HCT116 (cell line): ENCODE results near the gene CDYL2. TPM values are rescaled to one million over a fixed set of nuclear protein-coding genes. Genes with fewer than 3 reads are reported as not detected.

Experiments
- ATAC-seq: fragments of 200-7000 bp; cut with Tn5 transposase; 2 replicates; pipeline ENCODE4 v1.9.1; 2020; ENCODE audit warnings: mild to moderate bottlenecking, moderate library complexity
- BruUV-seq: library from RNA; stranded (reverse); fragments of 400-500 nt; replicated peaks from 2 replicates; lab custom pipeline; 2021; lab: Mats Ljungman, UMichigan
- CTCF ChIA-PET: fragments of 300-600 bp; sonication (Branson Sonifier 250); formaldehyde crosslinking; loops from one replicate; lab custom pipeline; 2021; ENCODE audit warnings: antibody characterized with exemption; lab: Charles Lee
- POLR2A ChIA-PET: fragments of 300-600, 350-600 bp; sonication (Branson Sonifier 250); formaldehyde crosslinking; loops from one replicate; lab custom pipeline; 2021; ENCODE audit warnings: antibody characterized with exemption; lab: Charles Lee
- RAD21 ChIA-PET, 2 experiments: fragments of 300-600 bp; sonication (Branson Sonifier 250); formaldehyde crosslinking; loops; one replicate each; lab custom pipeline; 2023; ENCODE audit warnings: low total read pairs in 2 of 2; ENCODE audit not compliant: uncharacterized antibody in 2 of 2, unreplicated experiment in 2 of 2, low non-redundant PET in 1 of 2; lab: Charles Lee
- DNase-seq: peaks from one replicate; pipeline ENCODE4 v3.0.0-alpha.2; 2010; ENCODE audit warnings: low read depth, low spot score
- H2AFZ ChIP-seq: fragments of 200-600 bp; shearing (Covaris generic), sonication (generic); 2 replicates; pipeline ENCODE4 v1.6.1; 2017; ENCODE audit warnings: low read depth, mixed run types, mixed read lengths, antibody characterized with exemption, low read length; ENCODE audit not compliant: poor library complexity, severe bottlenecking
- H3K27ac ChIP-seq: 2 replicates; pipeline ENCODE4 v1.5.1; 2012; ENCODE audit warnings: low read depth, low read length
- H3K27me3 ChIP-seq: fragments of 200-600 bp; sonication (generic); 2 replicates; pipeline ENCODE4 v1.6.1; 2016; ENCODE audit warnings: mixed run types, low read length, mixed read lengths; ENCODE audit not compliant: insufficient read depth
- H3K36me3 ChIP-seq, 2 experiments: fragments of 200-500 bp in 1 of 2; fragments of 200-600 bp in 1 of 2; sonication (Bioruptor generic) in 1 of 2; sonication (generic) in 1 of 2; 2 replicates each; pipeline versions ENCODE4 v1.5.1 to v1.6.1; 2014 to 2016; ENCODE audit warnings: low read length in 2 of 2, inconsistent platforms in 1 of 2, mixed read lengths in 1 of 2, mixed run types in 1 of 2; ENCODE audit not compliant: insufficient read depth in 2 of 2, control insufficient read depth in 1 of 2
- H3K4me1 ChIP-seq, 2 experiments: fragments of 200-600 bp in 1 of 2; sonication (generic) in 1 of 2; 2 replicates each; pipeline versions ENCODE4 v1.5.1 to v1.6.1; 2012 to 2017; ENCODE audit warnings: low read length in 2 of 2, inconsistent platforms in 1 of 2, mild to moderate bottlenecking in 1 of 2, mixed read lengths in 1 of 2, mixed run types in 1 of 2, moderate library complexity in 1 of 2; ENCODE audit not compliant: insufficient read depth in 2 of 2, control insufficient read depth in 1 of 2
- H3K4me2 ChIP-seq: fragments of 200-600 bp; sonication (generic); 2 replicates; pipeline ENCODE4 v1.6.1; 2017; ENCODE audit warnings: mixed run types, low read length, mixed read lengths
- H3K4me3 ChIP-seq, 2 experiments: fragments of 200-600 bp in 1 of 2; sonication (generic) in 1 of 2; replicated peaks in 1 of 2; 2 replicates each; pipeline ENCODE4 v1.5.1; 2011 to 2016; ENCODE audit warnings: low read length in 2 of 2, control low read depth in 1 of 2, low read depth in 1 of 2, mild to moderate bottlenecking in 1 of 2, mixed read lengths in 1 of 2, mixed run types in 1 of 2
- H3K79me2 ChIP-seq: fragments of 200-600 bp; sonication (generic); 2 replicates; pipeline ENCODE4 v1.6.1; 2017; ENCODE audit warnings: mild to moderate bottlenecking, mixed run types, low read length, moderate library complexity, mixed read lengths; ENCODE audit not compliant: insufficient read depth
- H3K9ac ChIP-seq: fragments of 200-600 bp; sonication (generic); 2 replicates; pipeline ENCODE4 v1.6.1; 2016; ENCODE audit warnings: low read length, mixed read lengths
- H3K9me2 ChIP-seq: fragments of 200-600 bp; sonication (generic), shearing (Covaris generic); 2 replicates; pipeline ENCODE4 v1.6.1; 2017; ENCODE audit warnings: mixed run types, mild to moderate bottlenecking, moderate library complexity; ENCODE audit not compliant: insufficient read depth
- H3K9me3 ChIP-seq, 2 experiments: fragments of 200-500 bp in 1 of 2; fragments of 200-600 bp in 1 of 2; sonication (Bioruptor generic) in 1 of 2; sonication (generic) in 1 of 2; 2 replicates each; pipeline ENCODE4 v1.6.1; 2014 to 2017; ENCODE audit warnings: low read length in 2 of 2, mixed read lengths in 2 of 2, inconsistent platforms in 1 of 2, low read depth in 1 of 2, mild to moderate bottlenecking in 1 of 2, mixed run types in 1 of 2, moderate library complexity in 1 of 2; ENCODE audit not compliant: control insufficient read depth in 1 of 2, insufficient read depth in 1 of 2
- H4K20me1 ChIP-seq: fragments of 200-600 bp; sonication (generic), shearing (Covaris generic); 2 replicates; pipeline ENCODE4 v1.6.1; 2017; ENCODE audit warnings: mixed run types, mild to moderate bottlenecking, moderate library complexity; ENCODE audit not compliant: insufficient read depth
- CBX3 ChIP-seq: IDR thresholded peaks from 2 replicates; pipeline ENCODE4 v1.6.1; 2012; ENCODE audit warnings: low read depth
- EGR1 ChIP-seq: IDR thresholded peaks from 2 replicates; pipeline ENCODE4 v1.6.1; 2012; ENCODE audit warnings: low read depth
- ELF1 ChIP-seq: IDR thresholded peaks from 2 replicates; pipeline ENCODE4 v1.6.1; 2012; ENCODE audit warnings: low read depth, borderline replicate concordance
- JUND ChIP-seq: IDR thresholded peaks from 2 replicates; pipeline ENCODE4 v1.6.1; 2012
- POLR2AphosphoS5 ChIP-seq: IDR thresholded peaks from 2 replicates; pipeline ENCODE4 v1.6.1; 2011; ENCODE audit warnings: mild to moderate bottlenecking, low read depth, low read length, moderate library complexity
- RAD21 ChIP-seq: IDR thresholded peaks from 2 replicates; pipeline ENCODE4 v1.6.1; 2012; ENCODE audit warnings: low read depth, mild to moderate bottlenecking
- SP1 ChIP-seq: IDR thresholded peaks from 2 replicates; pipeline ENCODE4 v1.6.1; 2012; ENCODE audit warnings: low read depth
- SRF ChIP-seq: IDR thresholded peaks from 2 replicates; pipeline ENCODE4 v1.6.1; 2012; ENCODE audit warnings: low read depth
- TCF7L2 ChIP-seq: IDR thresholded peaks from 2 replicates; pipeline ENCODE4 v1.7.0; 2011; ENCODE audit warnings: borderline replicate concordance, inconsistent platforms; ENCODE audit not compliant: insufficient read depth, insufficient read length; ENCODE audit errors: extremely low read depth
- YY1 ChIP-seq: IDR thresholded peaks from 2 replicates; pipeline ENCODE4 v1.6.1; 2011; ENCODE audit warnings: low read length, low read depth, moderate library complexity, mild to moderate bottlenecking; ENCODE audit not compliant: insufficient replicate concordance; ENCODE audit errors: extremely low read depth
- ZFX ChIP-seq: fragments of 450-650 bp; IDR thresholded peaks from 2 replicates; pipeline ENCODE4 v1.6.1; 2017
- ZNF274 ChIP-seq: fragments of 200-500 bp; sonication (Bioruptor generic); IDR thresholded peaks from 2 replicates; pipeline ENCODE4 v1.6.1; 2014; ENCODE audit warnings: mild to moderate bottlenecking, low read depth, low read length, inconsistent platforms
- intact Hi-C: fragments of 100-400 bp; cut with micrococcal nuclease; formaldehyde crosslinking; loops from 2 replicates; pipeline ENCODE4 v1.10.0; 2022
- total RNA-seq: library from RNA; stranded (reverse); gene quantifications from one replicate; pipeline ENCODE4 v1.2.1, GENCODE V29; 2021; ENCODE audit not compliant: unreplicated experiment
- TF ChIP-seq, protein P1 (sequence below): IDR thresholded peaks from 2 replicates; pipeline ENCODE4 v1.6.1; 2012

Gene CDYL2
- total RNA-seq, 1 experiment from 2014 or later, result 0.10 TPM

DNA sequence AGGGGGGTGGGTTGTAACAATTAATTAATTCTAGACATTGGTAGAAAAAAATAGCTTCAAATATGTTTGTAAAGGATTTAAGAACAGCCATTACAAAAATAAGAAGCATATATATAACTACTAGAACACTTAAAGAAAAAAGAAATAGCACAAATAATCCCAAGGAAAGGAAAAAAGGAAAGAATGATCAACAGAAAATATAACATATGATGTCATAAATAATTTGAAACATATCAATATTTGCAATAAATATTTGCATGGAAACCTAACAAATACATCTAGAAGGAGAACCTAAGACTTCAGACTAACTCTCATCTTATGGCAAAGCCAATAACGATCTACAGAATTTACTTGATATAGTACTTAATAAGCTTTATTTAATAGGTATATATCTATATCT lies 28.9 kb downstream of the CDYL2 start:
- ChIA-PET POLR2A (no interaction called here), RAD21 (no interaction called here), CTCF (no interaction called here)
- no peak for DNase-seq
- no peaks in the 10 kb centered on the region; the same call in 1 of the 2 replicates for H4K20me1 ChIP-seq
- H3K4me2 ChIP-seq, result no peak overlapping the region
- H3K4me3 ChIP-seq, result no peak overlapping the region
- no peak overlapping the region for H3K9ac ChIP-seq
- no peaks in the 10 kb centered on the region for H3K79me2 ChIP-seq
- H3K36me3 ChIP-seq, result no peaks in the 10 kb centered on the region
- H3K4me1 ChIP-seq, result no peaks in the 10 kb centered on the region
- ATAC-seq, result no peak
- no peaks in the 10 kb centered on the region for H3K9me3 ChIP-seq
- no peaks in the 10 kb centered on the region for H3K9me2 ChIP-seq
- H2AFZ ChIP-seq, result no peak overlapping the region
- H3K27me3 ChIP-seq, result no peaks in the 10 kb centered on the region
- H3K27ac ChIP-seq, result no peak overlapping the region
- intact Hi-C loops, result no loop called here
- TF ChIP-seq JUND (no peak), ELF1 (no peak), EGR1 (no peak), POLR2AphosphoS5 (no peak), CBX3 (no peak), TCF7L2 (no peak), ZFX (no peak)
- TF ChIP-seq, protein P1, sequence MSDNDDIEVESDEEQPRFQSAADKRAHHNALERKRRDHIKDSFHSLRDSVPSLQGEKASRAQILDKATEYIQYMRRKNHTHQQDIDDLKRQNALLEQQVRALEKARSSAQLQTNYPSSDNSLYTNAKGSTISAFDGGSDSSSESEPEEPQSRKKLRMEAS, result no peak
- no TSS peak for BruUV-seq

DNA sequence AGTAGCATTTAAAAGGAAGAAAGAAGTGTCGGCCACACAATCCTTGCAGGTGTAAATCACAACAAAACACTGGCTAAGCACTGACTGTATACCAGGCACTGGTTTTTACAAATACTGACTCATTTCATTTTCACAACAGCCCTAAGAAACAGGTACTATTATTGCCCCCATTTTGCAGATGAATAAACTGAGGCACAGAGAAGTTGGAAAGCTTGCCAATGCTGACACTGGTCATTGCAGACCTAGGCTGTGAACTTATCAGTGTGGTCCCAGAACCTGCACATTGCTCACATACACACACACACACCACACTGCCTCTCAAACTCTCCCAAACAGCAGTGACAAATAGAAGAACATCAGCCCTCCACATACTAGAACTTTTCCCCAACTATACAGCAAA lies 37.6 kb downstream of the CDYL2 start:
- H3K9me2 ChIP-seq, result no peaks in the 10 kb centered on the region
- H4K20me1 ChIP-seq, result no peaks in the 10 kb centered on the region
- H2AFZ ChIP-seq, result no peak overlapping the region
- H3K4me3 ChIP-seq, result no peak overlapping the region
- no peak overlapping the region for H3K9ac ChIP-seq
- H3K4me2 ChIP-seq, result no peak overlapping the region
- intact Hi-C loops, result no loop called here
- CTCF ChIA-PET, result no interaction called here
- no TSS peak for BruUV-seq
- no peak overlapping the region for H3K27ac ChIP-seq
- RAD21 ChIA-PET, result no interaction called here
- H3K36me3 ChIP-seq, result no peaks in the 10 kb centered on the region
- no peak for ATAC-seq
- H3K4me1 ChIP-seq, result no peaks in the 10 kb centered on the region
- TF ChIP-seq, protein P1, result no peak
- TF ChIP-seq ZFX (no peak), RAD21 (no peak), JUND (no peak), YY1 (no peak), ZNF274 (no peak), CBX3 (no peak), ELF1 (no peak), SP1 (no peak), TCF7L2 (no peak), SRF (no peak)
- TF ChIP-seq, all 23 proteins: peak for 0
- DNase-seq, result no peak
- 0 out of 2 replicates have a peak, but pooled peaks cover 7% of the 10 kb centered on the region for H3K27me3 ChIP-seq
- H3K9me3 ChIP-seq, result no peaks in the 10 kb centered on the region
- H3K79me2 ChIP-seq, result no peaks in the 10 kb centered on the region
- POLR2A ChIA-PET, result no interaction called here
